ENCODE results near the gene WDR49.

- TF ChIP-seq PBX3 (IDR thresholded peaks at IDR 0.05; ENCODE audit: insufficient replicate concordance, low read depth, low read length) (no peak), NR2C2 (IDR thresholded peaks at IDR 0.05; ENCODE audit: borderline replicate concordance, control insufficient read depth, insufficient read length, low read depth) (no peak), SREBF1 (IDR thresholded peaks at IDR 0.05; ENCODE audit: low read length) (no peak), EZH2 (IDR thresholded peaks at IDR 0.05; ENCODE audit: borderline replicate concordance, control insufficient read depth, low read depth, low read length) (no peak)
- TF ChIP-seq, protein P1, sequence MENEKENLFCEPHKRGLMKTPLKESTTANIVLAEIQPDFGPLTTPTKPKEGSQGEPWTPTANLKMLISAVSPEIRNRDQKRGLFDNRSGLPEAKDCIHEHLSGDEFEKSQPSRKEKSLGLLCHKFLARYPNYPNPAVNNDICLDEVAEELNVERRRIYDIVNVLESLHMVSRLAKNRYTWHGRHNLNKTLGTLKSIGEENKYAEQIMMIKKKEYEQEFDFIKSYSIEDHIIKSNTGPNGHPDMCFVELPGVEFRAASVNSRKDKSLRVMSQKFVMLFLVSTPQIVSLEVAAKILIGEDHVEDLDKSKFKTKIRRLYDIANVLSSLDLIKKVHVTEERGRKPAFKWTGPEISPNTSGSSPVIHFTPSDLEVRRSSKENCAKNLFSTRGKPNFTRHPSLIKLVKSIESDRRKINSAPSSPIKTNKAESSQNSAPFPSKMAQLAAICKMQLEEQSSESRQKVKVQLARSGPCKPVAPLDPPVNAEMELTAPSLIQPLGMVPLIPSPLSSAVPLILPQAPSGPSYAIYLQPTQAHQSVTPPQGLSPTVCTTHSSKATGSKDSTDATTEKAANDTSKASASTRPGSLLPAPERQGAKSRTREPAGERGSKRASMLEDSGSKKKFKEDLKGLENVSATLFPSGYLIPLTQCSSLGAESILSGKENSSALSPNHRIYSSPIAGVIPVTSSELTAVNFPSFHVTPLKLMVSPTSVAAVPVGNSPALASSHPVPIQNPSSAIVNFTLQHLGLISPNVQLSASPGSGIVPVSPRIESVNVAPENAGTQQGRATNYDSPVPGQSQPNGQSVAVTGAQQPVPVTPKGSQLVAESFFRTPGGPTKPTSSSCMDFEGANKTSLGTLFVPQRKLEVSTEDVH (IDR thresholded peaks at IDR 0.05; ENCODE audit: low read depth, partially characterized antibody) = no peak
Observed at GRCh38 chr3:167669699-167670098, 16.0 kb upstream of the WDR49 start.
